WERI-Rb-1 (cell line): ENCODE results near the gene CAMK2G.
"Not testable (repeated sequence)": the region's sequence is repeated elsewhere in the genome, so short reads cannot be mapped to it uniquely, and the experiment has no call there.

Source experiments
- DNase-seq: peaks from one replicate; pipeline ENCODE4 v3.0.0-alpha.2; 2020
- H3K27ac ChIP-seq: fragments of 250-450 bp; sonication (Bioruptor Pico); 2 replicates; pipeline ENCODE4 v1.5.1; 2020; ENCODE audit warnings: mild to moderate bottlenecking, moderate library complexity
- H3K27me3 ChIP-seq: fragments of 250-450 bp; sonication (Bioruptor Pico); 2 replicates; pipeline ENCODE4 v1.5.1; 2021; ENCODE audit warnings: mild to moderate bottlenecking, low read depth, moderate library complexity; ENCODE audit not compliant: insufficient read depth, severe bottlenecking
- H3K36me3 ChIP-seq: fragments of 250-450 bp; sonication (Bioruptor Pico); 2 replicates; pipeline ENCODE4 v1.5.1; 2020; ENCODE audit warnings: mild to moderate bottlenecking, moderate library complexity
- H3K4me3 ChIP-seq: 2 replicates; pipeline ENCODE4 v1.5.1; 2011; ENCODE audit warnings: low read depth, mild to moderate bottlenecking, control low read depth, low read length
- H3K9me3 ChIP-seq: fragments of 250-450 bp; sonication (Bioruptor Pico); 2 replicates; pipeline ENCODE4 v1.5.1; 2021; ENCODE audit warnings: mild to moderate bottlenecking, moderate library complexity; ENCODE audit not compliant: severe bottlenecking
- CTCF ChIP-seq: IDR thresholded peaks from 2 replicates; pipeline ENCODE4 v1.5.1; 2011; ENCODE audit warnings: low read depth, mild to moderate bottlenecking, control low read depth, inconsistent platforms, low read length

CAMK2G gene

GRCh38 chr10:73897693-73898092 lies 23.3 kb upstream of the CAMK2G start:
- Histone ChIP-seq H3K4me3 (no peak overlapping the region), H3K9me3 (no peaks in the 10 kb centered on the region), H3K27me3 (no peaks in the 10 kb centered on the region), H3K36me3 (no peaks in the 10 kb centered on the region), H3K27ac (no peak overlapping the region)
- DNase-seq = no peak
- no peak for TF ChIP-seq CTCF

GRCh38 chr10:73895381-73895780 lies 21.0 kb upstream of the CAMK2G start:
- not testable (repeated sequence) for H3K36me3 ChIP-seq, H3K27ac ChIP-seq, H3K4me3 ChIP-seq, H3K27me3 ChIP-seq, DNase-seq, H3K9me3 ChIP-seq

GRCh38 chr10:73894245-73894971 lies 20.1 kb upstream of the CAMK2G start:
- Histone ChIP-seq H3K36me3 (no peaks in the 10 kb centered on the region), H3K4me3 (no peak overlapping the region), H3K27me3 (no peaks in the 10 kb centered on the region), H3K27ac (no peak overlapping the region), H3K9me3 (no peaks in the 10 kb centered on the region)
- no peak for DNase-seq
- no peak for TF ChIP-seq CTCF

- H3K27me3 ChIP-seq = no peaks in the 10 kb centered on the region
- TF ChIP-seq CTCF = no peak
- peak; percentile 19 for DNase-seq
- no peaks in the 10 kb centered on the region for H3K36me3 ChIP-seq
- H3K9me3 ChIP-seq = no peaks in the 10 kb centered on the region
- H3K27ac ChIP-seq = no peak overlapping the region
- no peak overlapping the region for H3K4me3 ChIP-seq
These were observed 19.1 kb upstream of the CAMK2G start for GRCh38 chr10:73893426-73893825.

- DNase-seq = no peak
- H3K27me3 ChIP-seq = no peaks in the 10 kb centered on the region
- no peak for TF ChIP-seq CTCF
- no peak overlapping the region for H3K27ac ChIP-seq
- H3K36me3 ChIP-seq = no peaks in the 10 kb centered on the region
- no peaks in the 10 kb centered on the region for H3K9me3 ChIP-seq
- H3K4me3 ChIP-seq = no peak overlapping the region
These were observed 18.1 kb upstream of the CAMK2G start for GRCh38 chr10:73892310-73893030.

- no peak for DNase-seq
- H3K36me3 ChIP-seq = no peaks in the 10 kb centered on the region
- TF ChIP-seq CTCF = no peak
- no peaks in the 10 kb centered on the region for H3K27me3 ChIP-seq
- H3K27ac ChIP-seq = no peak overlapping the region
- no peaks in the 10 kb centered on the region for H3K9me3 ChIP-seq
- no peak overlapping the region for H3K4me3 ChIP-seq
These were observed 17.2 kb upstream of the CAMK2G start for GRCh38 chr10:73891540-73891939.

GRCh38 chr10:73890830-73891229 lies 16.5 kb upstream of the CAMK2G start:
- not testable (repeated sequence) for H3K27ac ChIP-seq, DNase-seq

More at GRCh38 chr10:73890830-73891229, 16.5 kb upstream of the CAMK2G start:
- H3K4me3 ChIP-seq, H3K27me3 ChIP-seq, H3K9me3 ChIP-seq, H3K36me3 ChIP-seq: not testable (repeated sequence)
